Heart right ventricle (tissue), 16 donors: Measurements from ENCODE around the gene TTLL11. TPM values are rescaled to one million over a fixed set of nuclear protein-coding genes. Genes with fewer than 3 reads are reported as not detected.

ENCODE experiments used
- ATAC-seq, 8 donors: fragments of 200-7000 bp; cut with Tn5 transposase; one replicate each; pipeline ENCODE4 v1.9.1; 2020; ENCODE audit warnings: mild to moderate bottlenecking in 8 of 8, moderate library complexity in 8 of 8, moderate number of reproducible peaks in 1 of 8
- DNase-seq, 2 donors: peaks; one replicate each; pipeline ENCODE4 v3.0.0-alpha.2; 2020
- H3K27ac ChIP-seq, 10 donors: fragments of 200-600 bp; sonication (generic) in 2 of 10; one replicate each; pipeline versions ENCODE4 v1.5.0 to v1.8.0; 2020 to 2022; ENCODE audit warnings: mild to moderate bottlenecking in 3 of 10
- H3K27me3 ChIP-seq, 7 donors: fragments of 200-600 bp; one replicate each; pipeline ENCODE4 v1.8.0; 2021 to 2022; ENCODE audit warnings: mild to moderate bottlenecking in 2 of 7
- H3K36me3 ChIP-seq, 9 donors: fragments of 200-600 bp; sonication (generic) in 1 of 9; one replicate each; pipeline versions ENCODE4 v1.5.0 to v1.8.0; 2020 to 2022; ENCODE audit warnings: mild to moderate bottlenecking in 2 of 9
- H3K4me1 ChIP-seq, 9 donors: fragments of 200-600 bp; sonication (generic) in 1 of 9; one replicate each; pipeline versions ENCODE4 v1.5.0 to v1.8.0; 2020 to 2022; ENCODE audit warnings: mild to moderate bottlenecking in 4 of 9
- H3K4me3 ChIP-seq, 10 donors: fragments of 200-600 bp; sonication (generic) in 2 of 10; one replicate each; pipeline versions ENCODE4 v1.5.0 to v1.8.0; 2020 to 2022; ENCODE audit warnings: mild to moderate bottlenecking in 7 of 10, moderate library complexity in 2 of 10
- H3K9me3 ChIP-seq, 11 donors: fragments of 200-600 bp in 10 of 11; sonication (generic) in 2 of 11; one replicate each; pipeline versions ENCODE4 v1.5.0 to v1.8.0; 2013 to 2022; ENCODE audit warnings: mild to moderate bottlenecking in 2 of 11, control low read depth in 1 of 11, moderate library complexity in 1 of 11
- WGBS, 2 donors: extraction: QIAGEN DNeasy Blood & Tissue Kit; methylation state at CpG; one replicate each; pipeline ENCODE4 v1.1.7; 2013; ENCODE audit warnings: inconsistent platforms in 1 of 2; 5-methylcytosine and 5-hydroxymethylcytosine counted together
- intact Hi-C, 10 donors: fragments of 100-400 bp; cut with DNase I; formaldehyde crosslinking; loops; one replicate each; pipeline versions ENCODE4 v1.11.1 to v1.14.2; 2022
- polyA plus RNA-seq, 2 donors: library from polyadenylated mRNA; stranded (reverse); fragments of 200-250 nt; gene quantifications; one replicate each; pipeline ENCODE4 v1.2.3, GENCODE V29; 2013
- total RNA-seq, 10 donors: library from RNA; stranded (reverse); fragmentation: NEBNext Ultra II Directional in 3 of 10; extraction: Animal tissue kit (Norgen Biotek cat#: 25700) in 3 of 10; gene quantifications; one replicate each; pipeline versions ENCODE4 v1.2.1 to v1.2.4, GENCODE V29; 2021 to 2023
- TF ChIP-seq, protein P1 (sequence below), 9 donors: fragments of 200-600 bp; sonication (generic) in 2 of 9; IDR thresholded peaks; one replicate each; pipeline versions ENCODE4 v1.5.0 to v1.8.0; 2021 to 2022; ENCODE audit warnings: antibody characterized with exemption in 9 of 9, mild to moderate bottlenecking in 5 of 9, moderate library complexity in 1 of 9
- donor health status: Arrhythmogenic right ventricular cardiomyopathy.
- donor health status: ischemic (EF 13 %, LVEDD 7.1; RV severe dilation, severe dysfunction).
- donor health status: healthy with polysubstance abuse.
- donor health status: DM: no; HTN: yes; CAD: no.
- donor health status: DM: no; HTN: no; CAD: no.
- donor health status: ischemic (EF 25% LVEDD 6.9; RV normal size, moderate dysfunction).
- donor health status: ischemic (EF 25% LVEDD 5.7; RV mildly dilated, moderate dysfunction).
- donor health status: healthy.
- donor health status: DM: yes; HTN: yes; CAD: no.
- donor health status: Ischemic cardiomyopathy.
- donor health status: ischemic (EF 35%, LVEDD 5.7; RV mildly dilated, moderate dysfunction).
- donor health status: nonischemic (EF 11% LVEDD 7.7; RV severe dilation, severe dysfunction).
- donor health status: DM: yes; HTN: yes; CAD: no.
- donor health status: PGD.
- donor health status: ischemic (EF 29% LVEDD 5.4; RV normal size, mild dysfunction).
- donor health status: nonischemic (EF 23%, LVEDD 6.1; RV moderate dilation, normal function).

Gene TTLL11
- total and polyA plus RNA-seq, 12 donors: 2.6 to 8.7 (median 5.8) TPM

- WGBS, 2 donors: 87 to 93% methylated on average over 10 of the region's 10 CpGs
- intact Hi-C loops: no loop called here
- TF ChIP-seq, protein P1, sequence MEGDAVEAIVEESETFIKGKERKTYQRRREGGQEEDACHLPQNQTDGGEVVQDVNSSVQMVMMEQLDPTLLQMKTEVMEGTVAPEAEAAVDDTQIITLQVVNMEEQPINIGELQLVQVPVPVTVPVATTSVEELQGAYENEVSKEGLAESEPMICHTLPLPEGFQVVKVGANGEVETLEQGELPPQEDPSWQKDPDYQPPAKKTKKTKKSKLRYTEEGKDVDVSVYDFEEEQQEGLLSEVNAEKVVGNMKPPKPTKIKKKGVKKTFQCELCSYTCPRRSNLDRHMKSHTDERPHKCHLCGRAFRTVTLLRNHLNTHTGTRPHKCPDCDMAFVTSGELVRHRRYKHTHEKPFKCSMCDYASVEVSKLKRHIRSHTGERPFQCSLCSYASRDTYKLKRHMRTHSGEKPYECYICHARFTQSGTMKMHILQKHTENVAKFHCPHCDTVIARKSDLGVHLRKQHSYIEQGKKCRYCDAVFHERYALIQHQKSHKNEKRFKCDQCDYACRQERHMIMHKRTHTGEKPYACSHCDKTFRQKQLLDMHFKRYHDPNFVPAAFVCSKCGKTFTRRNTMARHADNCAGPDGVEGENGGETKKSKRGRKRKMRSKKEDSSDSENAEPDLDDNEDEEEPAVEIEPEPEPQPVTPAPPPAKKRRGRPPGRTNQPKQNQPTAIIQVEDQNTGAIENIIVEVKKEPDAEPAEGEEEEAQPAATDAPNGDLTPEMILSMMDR (IDR thresholded peaks at IDR 0.05): no peak
- Histone ChIP-seq H3K4me3 (no peak overlapping the region), H3K4me1 (no peaks in the 10 kb centered on the region), H3K36me3 (no peaks in the 10 kb centered on the region), H3K27me3 (no peaks in the 10 kb centered on the region), H3K9me3 (no peaks in the 10 kb centered on the region), H3K27ac (no peak overlapping the region)
- ATAC-seq: no peak
- DNase-seq: no peak
Measured at GRCh38 chr9:122116448-122117173, 23.5 kb upstream of the TTLL11 start.

GRCh38 chr9:122116040-122116439 lies 22.9 kb upstream of the TTLL11 start:
- Histone ChIP-seq H3K36me3 (no peaks in the 10 kb centered on the region), H3K27me3 (no peaks in the 10 kb centered on the region), H3K27ac (no peak overlapping the region), H3K4me3 (no peak overlapping the region), H3K4me1 (no peaks in the 10 kb centered on the region), H3K9me3 (no peaks in the 10 kb centered on the region)
- no peak for DNase-seq
- no peak for ATAC-seq
- intact Hi-C loops: no loop called here
- 71 to 77% methylated on average over 4 of the region's 4 CpGs for WGBS, 2 donors
- TF ChIP-seq, protein P1 (IDR thresholded peaks at IDR 0.05): no peak

DNA sequence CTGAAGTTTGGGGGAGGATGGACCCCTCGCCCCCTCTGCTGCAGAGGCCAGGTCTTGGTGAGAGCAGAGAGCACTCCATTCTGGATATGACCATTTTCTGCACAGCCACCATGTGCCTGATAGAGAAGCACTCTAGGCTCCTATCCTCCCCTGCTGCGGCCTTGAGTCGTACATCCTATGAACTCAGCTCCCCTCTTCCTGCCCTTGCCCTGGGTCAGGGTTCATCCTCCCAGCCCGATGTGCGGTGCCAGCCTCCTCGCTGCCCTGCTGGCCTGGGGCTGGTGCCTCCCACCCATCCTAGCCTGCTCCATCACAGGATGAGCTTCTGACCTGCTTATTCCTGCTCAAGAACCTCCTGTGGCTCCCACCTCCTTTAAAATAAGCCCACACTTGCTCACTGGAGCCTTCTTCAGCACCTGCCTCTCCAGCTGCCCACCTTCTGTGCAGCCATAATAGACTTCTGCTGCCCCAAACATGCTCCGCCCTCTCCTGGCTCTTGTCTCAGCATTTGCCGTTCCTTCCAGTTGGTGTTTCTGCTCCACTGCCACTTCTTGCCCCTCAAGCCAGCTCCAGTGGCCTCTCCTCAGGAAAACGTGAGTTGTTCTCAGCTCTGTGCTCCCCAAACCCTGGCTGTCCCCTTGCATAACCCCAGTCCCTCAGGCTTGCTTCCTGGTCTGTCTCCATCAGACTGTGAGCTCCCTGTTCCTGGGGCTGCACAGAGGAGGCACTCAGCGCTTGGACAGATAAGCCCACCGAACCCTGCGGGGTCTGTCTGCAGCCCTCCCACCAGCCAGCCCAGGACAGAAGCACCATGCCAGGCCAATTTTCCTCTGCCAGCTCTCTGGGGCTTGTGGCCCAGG lies 22.3 kb upstream of the TTLL11 start:
- ATAC-seq (no peak), DNase-seq (no peak)
- 71 to 75% methylated on average over 12 of the region's 12 CpGs for WGBS, 2 donors
- no peaks in the 10 kb centered on the region for H3K27me3 ChIP-seq
- H3K4me1 ChIP-seq: no peaks in the 10 kb centered on the region
- no peaks in the 10 kb centered on the region for H3K9me3 ChIP-seq
- no peak overlapping the region for H3K27ac ChIP-seq
- H3K4me3 ChIP-seq: no peak overlapping the region
- TF ChIP-seq, protein P1 (IDR thresholded peaks at IDR 0.05): no peak
- no peaks in the 10 kb centered on the region for H3K36me3 ChIP-seq
- intact Hi-C loops: no loop called here

- no peaks in the 10 kb centered on the region for H3K4me1 ChIP-seq
- H3K9me3 ChIP-seq: no peaks in the 10 kb centered on the region
- 49% methylated on average over 5 of the region's 5 CpGs for WGBS, 2 donors
- no peak for DNase-seq
- intact Hi-C loops: no loop called here
- H3K27ac ChIP-seq: no peak overlapping the region
- no peaks in the 10 kb centered on the region for H3K27me3 ChIP-seq
- H3K4me3 ChIP-seq: no peak overlapping the region
- no peaks in the 10 kb centered on the region for H3K36me3 ChIP-seq
- ATAC-seq: no peak
- TF ChIP-seq, protein P1 (IDR thresholded peaks at IDR 0.05): no peak
Measured at GRCh38 chr9:122113574-122113973, 20.5 kb upstream of the TTLL11 start.
